SJCRH30 (cell line): ENCODE results near the gene OR5M3. TPM values are rescaled to one million over a fixed set of nuclear protein-coding genes. Genes with fewer than 3 reads are reported as not detected.

Source experiments
- DNase-seq, 2 experiments: peaks; one replicate each; pipeline ENCODE4 v3.0.0-alpha.2; 2015 to 2020
- H3K27ac ChIP-seq: fragments of 250-450 bp; sonication (Bioruptor Pico); 2 replicates; pipeline ENCODE4 v1.5.1; 2020; ENCODE audit warnings: mild to moderate bottlenecking, moderate library complexity
- H3K27me3 ChIP-seq: fragments of 250-450 bp; sonication (Bioruptor Pico); 2 replicates; pipeline ENCODE4 v1.5.1; 2020; ENCODE audit warnings: mild to moderate bottlenecking, moderate library complexity
- H3K36me3 ChIP-seq: fragments of 250-450 bp; sonication (Bioruptor Pico); 2 replicates; pipeline ENCODE4 v1.5.1; 2020; ENCODE audit warnings: mild to moderate bottlenecking, moderate library complexity
- H3K4me1 ChIP-seq: fragments of 250-450 bp; sonication (Bioruptor Pico); 2 replicates; pipeline ENCODE4 v1.5.1; 2020; ENCODE audit warnings: mild to moderate bottlenecking, moderate library complexity
- H3K4me3 ChIP-seq: fragments of 250-450 bp; sonication (Bioruptor Pico); 2 replicates; pipeline ENCODE4 v1.5.1; 2020; ENCODE audit warnings: mild to moderate bottlenecking, moderate library complexity
- H3K9me3 ChIP-seq: fragments of 250-450 bp; sonication (Bioruptor Pico); replicated peaks from 2 replicates; pipeline ENCODE4 v1.5.1; 2020; ENCODE audit warnings: mild to moderate bottlenecking, moderate library complexity
- total RNA-seq: library from RNA; depleted of rRNA; stranded (reverse); fragments of >200 nt; shearing (Covaris generic); gene quantifications from 2 replicates; pipeline ENCODE4 v1.2.3, GENCODE V29; 2014; rRNA removed

OR5M3 gene
- not detected in 2 replicates for total RNA-seq

DNA sequence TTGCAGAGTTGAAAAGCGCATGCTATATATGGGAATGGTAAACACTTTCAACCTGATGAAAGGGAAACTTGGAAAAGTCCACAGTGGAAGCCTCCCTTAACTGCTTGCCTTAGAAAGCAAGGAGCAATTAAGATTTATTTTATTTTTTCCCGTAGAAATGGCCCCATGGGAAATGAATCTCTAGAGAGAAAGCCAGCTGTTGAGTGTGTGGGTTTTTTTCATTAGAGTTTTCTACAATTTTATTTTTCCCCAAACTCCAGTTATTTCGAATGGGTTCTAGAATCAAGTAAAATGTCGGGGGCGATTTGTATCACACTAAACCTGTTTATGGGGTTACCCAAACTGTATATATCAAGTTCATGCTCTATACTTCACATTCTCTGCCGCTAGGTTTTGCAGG lies at the start of gene OR5M3:
Gene OR5M3, minus strand, starts transcription at position 101 of the 400 bp plus-strand sequence. CDS start 2,855 bp downstream, outside the sequence.
- Histone ChIP-seq H3K9me3 (no peaks in the 10 kb centered on the region), H3K36me3 (no peaks in the 10 kb centered on the region)
- no peak for DNase-seq

DNA sequence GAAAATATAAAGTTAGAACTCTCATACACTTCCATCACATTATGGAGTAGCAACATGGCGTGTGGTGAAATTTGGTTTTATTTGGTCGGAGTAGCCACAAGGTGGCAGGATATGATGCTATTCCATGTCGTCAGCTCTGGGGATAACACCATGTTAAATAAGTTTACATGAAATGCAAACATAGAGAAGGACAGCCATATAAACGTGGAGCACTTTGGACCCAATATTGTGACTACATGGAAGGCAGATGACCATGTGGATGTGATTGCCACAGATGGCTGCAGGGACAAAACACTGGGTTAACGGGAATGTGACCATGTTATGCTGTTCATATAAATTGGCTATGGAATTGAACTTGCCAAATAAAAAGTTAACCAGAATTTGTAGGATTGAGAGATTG lies 48.9 kb upstream of the OR5M3 start:
- H3K9me3 ChIP-seq = no peaks in the 10 kb centered on the region
- H3K27me3 ChIP-seq = no peaks in the 10 kb centered on the region
- H3K4me3 ChIP-seq = no peak overlapping the region
- no peak overlapping the region for H3K27ac ChIP-seq
- no peaks in the 10 kb centered on the region for H3K36me3 ChIP-seq
- H3K4me1 ChIP-seq = no peaks in the 10 kb centered on the region
- peak in 1 of 2 experiments; percentile 26 for DNase-seq

More for the DNA sequence above, at the start of gene OR5M3:
- no peaks in the 10 kb centered on the region for H3K4me1 ChIP-seq
- H3K27ac ChIP-seq = no peak within 1 kb of the TSS
- H3K27me3 ChIP-seq = no peaks in the 10 kb centered on the region
- no peak within 1 kb of the TSS for H3K4me3 ChIP-seq

DNA sequence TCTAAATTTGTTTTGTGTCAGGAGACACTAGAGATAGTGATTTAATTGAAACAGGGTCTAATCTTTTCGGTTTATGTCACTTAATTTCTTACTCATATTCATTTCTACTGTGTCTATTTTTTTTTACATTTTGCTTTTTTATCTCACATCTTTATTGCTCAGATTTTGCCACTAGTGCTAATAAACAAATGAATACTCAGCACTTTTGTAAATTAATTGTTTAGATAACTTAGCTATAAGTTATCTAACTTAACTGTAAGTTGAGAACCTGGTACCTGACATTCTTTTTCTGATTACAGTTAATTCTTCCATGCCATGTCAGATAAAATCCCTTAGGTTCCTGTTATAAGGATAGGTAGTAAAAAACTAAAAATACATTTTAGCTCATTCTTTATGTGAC lies 40.1 kb upstream of the OR5M3 start:
- Histone ChIP-seq H3K4me1 (no peaks in the 10 kb centered on the region), H3K36me3 (no peaks in the 10 kb centered on the region), H3K27ac (no peak overlapping the region), H3K27me3 (no peaks in the 10 kb centered on the region), H3K9me3 (no peaks in the 10 kb centered on the region), H3K4me3 (no peak overlapping the region)
- no peak for DNase-seq

DNA sequence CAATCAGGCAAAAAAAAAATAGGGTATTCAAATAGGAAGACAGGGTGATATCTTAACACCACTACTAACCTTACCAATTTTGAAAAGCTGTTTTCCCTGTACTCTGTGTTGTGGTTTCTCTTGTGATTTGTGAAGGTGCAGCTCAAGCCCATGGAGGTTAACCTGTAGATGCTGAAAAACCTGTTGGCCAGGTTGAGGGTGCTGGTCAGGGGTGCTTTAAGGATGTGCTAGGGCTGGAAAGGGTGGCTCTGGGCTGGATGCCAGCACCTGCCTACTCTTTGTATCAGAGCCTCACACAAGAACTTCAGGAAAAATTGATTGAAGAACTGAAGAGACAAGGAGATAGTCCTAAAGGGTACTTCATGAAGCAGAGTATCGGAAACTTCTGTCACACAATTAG lies 36.3 kb upstream of the OR5M3 start:
- H3K27me3 ChIP-seq = no peaks in the 10 kb centered on the region
- H3K9me3 ChIP-seq = no peaks in the 10 kb centered on the region
- no peak overlapping the region for H3K27ac ChIP-seq
- no peak for DNase-seq
- H3K4me3 ChIP-seq = no peak overlapping the region
- no peaks in the 10 kb centered on the region for H3K4me1 ChIP-seq
- H3K36me3 ChIP-seq = no peaks in the 10 kb centered on the region

DNA sequence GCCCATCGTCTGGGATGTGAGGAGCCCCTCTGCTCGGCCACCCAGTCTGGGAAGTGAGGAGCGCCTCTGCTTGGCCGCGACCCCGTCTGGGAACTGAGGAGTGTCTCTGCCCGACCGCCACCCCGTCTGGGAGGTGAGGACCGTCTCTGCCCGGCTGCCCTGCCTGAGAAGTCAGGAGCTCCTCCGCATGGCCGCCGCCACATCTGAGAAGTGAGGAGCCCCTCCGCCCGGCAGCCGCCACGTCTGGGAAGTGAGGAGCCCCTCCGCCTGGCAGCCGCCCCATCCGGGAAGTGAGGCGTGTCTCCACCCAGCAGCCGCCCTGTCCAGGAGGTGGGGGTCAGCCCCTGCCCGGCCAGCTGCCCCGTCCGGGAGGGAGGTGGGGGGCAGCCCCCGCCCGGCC lies 23.9 kb upstream of the OR5M3 start:
- Histone ChIP-seq H3K27me3 (no peaks in the 10 kb centered on the region), H3K36me3 (no peaks in the 10 kb centered on the region), H3K27ac (no peak overlapping the region), H3K4me3 (no peak overlapping the region), H3K9me3 (no peaks in the 10 kb centered on the region), H3K4me1 (no peaks in the 10 kb centered on the region)
- DNase-seq = no peak

DNA sequence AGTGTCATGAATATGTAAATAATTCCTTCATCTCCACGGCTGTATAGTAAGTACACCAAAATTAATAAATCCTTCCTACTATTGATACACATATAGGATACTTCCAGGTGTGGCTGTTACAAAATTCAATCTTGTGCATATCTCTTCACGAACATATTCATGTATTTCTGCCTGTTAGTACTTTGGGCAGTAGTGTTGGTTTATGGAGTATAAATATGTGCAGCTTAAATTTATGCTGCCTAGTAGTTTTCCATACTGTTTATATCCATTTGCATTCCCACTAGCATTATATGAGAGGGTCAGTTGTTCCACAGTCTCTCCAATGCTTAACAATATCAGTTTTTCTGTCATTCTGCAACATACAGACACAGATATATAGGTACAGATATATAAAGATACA lies 22.0 kb upstream of the OR5M3 start:
- Histone ChIP-seq H3K4me1 (no peaks in the 10 kb centered on the region), H3K36me3 (no peaks in the 10 kb centered on the region), H3K27ac (no peak overlapping the region), H3K9me3 (no peaks in the 10 kb centered on the region), H3K27me3 (no peaks in the 10 kb centered on the region), H3K4me3 (no peak overlapping the region)
- no peak for DNase-seq

DNA sequence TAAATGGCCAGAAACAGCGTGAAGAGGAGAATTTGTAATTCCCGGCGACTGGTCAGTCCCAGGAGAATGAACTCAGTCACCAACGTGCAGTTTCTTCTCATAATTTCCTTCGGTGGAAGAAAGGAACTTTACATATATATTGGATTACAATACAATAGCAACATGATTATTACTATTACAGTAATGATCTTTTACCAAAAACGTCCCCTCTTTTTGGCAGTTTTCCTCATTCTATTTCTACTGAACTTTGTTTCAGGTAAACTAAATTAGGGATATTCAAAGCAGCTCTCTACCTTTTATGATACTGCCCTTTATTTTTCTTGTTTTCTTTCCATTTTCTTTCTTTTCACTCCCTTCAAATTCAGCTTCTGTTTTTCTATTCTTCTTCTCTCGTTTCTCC lies 18.1 kb upstream of the OR5M3 start, which contains the start of gene OR5M8:
Gene OR5M8, minus strand, starts transcription at position 101 of the 400 bp plus-strand sequence. Its CDS starts 0 bp downstream, at position 101.
- DNase-seq = no peak
- H3K27ac ChIP-seq = no peak within 1 kb of the TSS
- no peaks in the 10 kb centered on the region for H3K4me1 ChIP-seq
- no peak within 1 kb of the TSS for H3K4me3 ChIP-seq
- H3K9me3 ChIP-seq = no peaks in the 10 kb centered on the region
- no peaks in the 10 kb centered on the region for H3K36me3 ChIP-seq
- no peaks in the 10 kb centered on the region for H3K27me3 ChIP-seq

DNA sequence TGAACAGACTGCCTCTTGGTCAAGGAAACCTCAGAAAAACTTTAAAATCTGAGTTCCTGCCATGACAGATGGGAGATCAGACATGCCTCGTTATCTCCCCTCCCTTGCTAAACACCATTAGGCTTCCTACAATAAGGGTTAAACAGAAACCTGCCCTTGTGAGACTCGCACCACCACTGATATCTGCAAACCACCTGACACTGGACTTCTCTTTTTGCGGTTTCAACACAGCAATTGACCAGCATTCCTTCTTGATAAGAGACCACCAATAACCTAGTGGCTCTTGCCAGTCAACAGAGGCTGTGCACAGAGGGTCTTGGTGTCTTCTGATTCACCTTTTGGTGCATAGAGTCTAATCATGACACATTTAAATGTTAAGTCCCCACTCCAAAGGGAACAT lies 13.6 kb upstream of the OR5M3 start:
- Histone ChIP-seq H3K4me1 (no peaks in the 10 kb centered on the region), H3K9me3 (no peaks in the 10 kb centered on the region), H3K36me3 (no peaks in the 10 kb centered on the region), H3K27ac (no peak overlapping the region), H3K27me3 (no peaks in the 10 kb centered on the region), H3K4me3 (no peak overlapping the region)
- DNase-seq = no peak

DNA sequence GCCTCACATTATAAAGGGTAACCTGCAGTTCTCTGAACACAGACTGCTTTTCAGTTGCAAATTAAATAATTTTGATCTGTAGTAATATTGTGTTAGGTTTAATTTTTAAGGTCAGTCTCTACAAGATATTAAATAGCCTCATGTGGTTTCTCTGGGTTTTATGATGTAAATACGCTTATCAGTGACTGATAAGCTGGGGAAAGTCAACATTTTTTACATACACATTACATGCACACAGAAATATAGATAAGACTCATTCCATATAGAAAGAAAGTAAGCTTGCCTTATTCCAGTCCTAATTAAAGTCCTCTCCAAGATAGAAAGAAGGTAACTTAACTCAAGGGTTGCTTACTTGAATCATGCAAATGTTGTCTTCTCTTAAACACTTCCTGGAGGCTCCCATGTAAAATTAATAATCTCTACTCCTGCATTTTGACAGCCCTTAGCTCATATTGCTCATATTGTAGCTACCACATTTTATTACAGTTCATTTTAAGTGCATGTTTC lies 1.6 kb upstream of the OR5M3 start:
- DNase-seq = no peak
- Histone ChIP-seq H3K4me3 (no peak overlapping the region), H3K9me3 (no peaks in the 10 kb centered on the region), H3K4me1 (no peaks in the 10 kb centered on the region), H3K36me3 (no peaks in the 10 kb centered on the region), H3K27ac (no peak overlapping the region), H3K27me3 (no peaks in the 10 kb centered on the region)

DNA sequence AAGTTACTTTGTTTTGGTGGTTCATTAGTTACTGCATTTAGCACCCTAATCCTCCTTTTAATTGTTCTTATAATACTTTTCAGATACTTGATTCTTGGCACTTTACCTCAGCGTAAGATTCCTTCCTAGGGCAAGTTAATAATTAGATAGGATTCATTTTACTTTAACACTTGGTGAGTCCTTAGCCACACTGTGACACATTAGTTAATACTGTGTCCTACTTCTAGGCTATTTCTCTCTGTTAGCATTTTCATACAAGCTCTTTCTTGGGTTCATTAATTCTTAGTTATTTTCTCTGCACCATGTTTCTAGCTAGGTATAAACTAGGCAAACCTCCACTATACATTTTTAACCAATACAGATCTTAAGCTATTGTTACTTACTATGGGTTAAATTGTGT lies 16.1 kb downstream of the OR5M3 start:
- DNase-seq = no peak
- Histone ChIP-seq H3K4me3 (no peak overlapping the region), H3K27me3 (no peaks in the 10 kb centered on the region), H3K9me3 (no peaks in the 10 kb centered on the region), H3K27ac (no peak overlapping the region), H3K36me3 (no peaks in the 10 kb centered on the region), H3K4me1 (no peaks in the 10 kb centered on the region)

DNA sequence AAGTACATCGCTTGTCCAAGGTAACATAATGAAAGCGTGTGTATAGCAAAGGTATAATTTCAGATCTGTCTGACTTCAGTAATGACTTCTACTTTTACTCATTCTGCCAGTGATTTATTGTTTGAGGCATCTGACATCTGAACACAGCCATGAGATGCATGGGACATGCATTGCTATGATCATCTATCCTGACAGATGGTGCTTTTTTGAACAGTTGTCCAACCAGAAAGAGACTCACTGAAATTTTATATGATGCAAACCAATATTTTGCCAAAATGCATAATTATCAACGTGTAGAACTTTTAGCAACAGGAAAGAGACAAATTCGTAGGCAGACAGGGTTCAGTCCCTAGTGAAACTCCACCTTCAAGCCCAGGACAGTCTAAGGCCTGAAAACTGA lies 19.6 kb downstream of the OR5M3 start:
- no peak for DNase-seq
- no peak overlapping the region for H3K4me3 ChIP-seq
- H3K4me1 ChIP-seq = no peaks in the 10 kb centered on the region
- no peaks in the 10 kb centered on the region for H3K9me3 ChIP-seq
- H3K27me3 ChIP-seq = no peaks in the 10 kb centered on the region
- H3K36me3 ChIP-seq = no peaks in the 10 kb centered on the region
- H3K27ac ChIP-seq = no peak overlapping the region

Other genes with a start within 250 kb of the OR5M3 start
- not detected in 2 replicates for gene OR5T2, start 239.1 kb downstream of the OR5M3 start, total RNA-seq
- not detected in 2 replicates for gene OR5T3, start 221.1 kb downstream of the OR5M3 start, total RNA-seq
- not detected in 2 replicates for gene OR5T1, start 199.2 kb downstream of the OR5M3 start, total RNA-seq
- not detected in 2 replicates for gene OR8H1, start 181.1 kb downstream of the OR5M3 start, total RNA-seq
- not detected in 2 replicates for gene OR8K3, start 158.2 kb downstream of the OR5M3 start, total RNA-seq
- not detected in 2 replicates for gene OR8K1, start 127.3 kb downstream of the OR5M3 start, total RNA-seq
- gene OR8J1, start 119.1 kb downstream of the OR5M3 start, total RNA-seq = not detected in 2 replicates
- not detected in 2 replicates for gene OR8U1, start 97.7 kb downstream of the OR5M3 start, total RNA-seq
- not detected in 2 replicates for gene OR5AL1, start 60.7 kb downstream of the OR5M3 start, total RNA-seq
- not detected in 2 replicates for gene OR5M8, start 18.0 kb upstream of the OR5M3 start, total RNA-seq
- gene OR5M11, start 69.9 kb upstream of the OR5M3 start, total RNA-seq = not detected in 2 replicates
- not detected in 2 replicates for gene OR5M10, start 104.4 kb upstream of the OR5M3 start, total RNA-seq
- not detected in 2 replicates for gene OR5M1, start 141.5 kb upstream of the OR5M3 start, total RNA-seq
- not detected in 2 replicates for gene OR5AP2, start 169.1 kb upstream of the OR5M3 start, total RNA-seq
- gene OR5AR1, start 190.3 kb upstream of the OR5M3 start, total RNA-seq = not detected in 2 replicates
- gene OR9G1, start 225.7 kb upstream of the OR5M3 start, total RNA-seq = not detected in 2 replicates